ENCODE measurements around the gene SLC5A10.

The SLC5A10 gene

GRCh38 chr17:18964550-18964949 is 12.6 kb downstream of the SLC5A10 start:
- DNase-seq (ENCODE audit: low read depth) = no peak

GRCh38 chr17:18965530-18966236 is 13.7 kb downstream of the SLC5A10 start:
- DNase-seq (ENCODE audit: low read depth) = no peak

- no peak for DNase-seq (ENCODE audit: low read depth)
Measured at GRCh38 chr17:18966831-18967624, 15.1 kb downstream of the SLC5A10 start.

- no peak for DNase-seq (ENCODE audit: low read depth)
Measured at GRCh38 chr17:18967916-18968315, 16.0 kb downstream of the SLC5A10 start.

- DNase-seq (ENCODE audit: low read depth) = no peak
Measured at GRCh38 chr17:18968345-18968744, 16.4 kb downstream of the SLC5A10 start.

- DNase-seq (ENCODE audit: low read depth) = no peak
Measured at GRCh38 chr17:18968945-18969887, 17.3 kb downstream of the SLC5A10 start.

- no peak for DNase-seq (ENCODE audit: low read depth)
Measured at GRCh38 chr17:18970582-18971480, 18.9 kb downstream of the SLC5A10 start.

GRCh38 chr17:18971801-18972200 is 19.8 kb downstream of the SLC5A10 start:
- no peak for DNase-seq (ENCODE audit: low read depth)

- DNase-seq (ENCODE audit: low read depth) = no peak
Measured at GRCh38 chr17:18974407-18975149, 22.6 kb downstream of the SLC5A10 start.

- DNase-seq (ENCODE audit: low read depth) = no peak
Measured at GRCh38 chr17:18975597-18975996, 23.6 kb downstream of the SLC5A10 start.

- no peak for DNase-seq (ENCODE audit: low read depth)
Measured at GRCh38 chr17:18976201-18976600, 24.2 kb downstream of the SLC5A10 start.

GRCh38 chr17:18977021-18977420 is 25.1 kb downstream of the SLC5A10 start:
- no peak for DNase-seq (ENCODE audit: low read depth)

GRCh38 chr17:18977646-18978045 is 25.7 kb downstream of the SLC5A10 start:
- DNase-seq (ENCODE audit: low read depth) = no peak

- DNase-seq (ENCODE audit: low read depth) = no peak
Measured at GRCh38 chr17:18978050-18978449, 26.1 kb downstream of the SLC5A10 start.

GRCh38 chr17:18978655-18979054 is 26.7 kb downstream of the SLC5A10 start:
- no peak for DNase-seq (ENCODE audit: low read depth)

- no peak for DNase-seq (ENCODE audit: low read depth)
Measured at GRCh38 chr17:18980682-18981334, 28.8 kb downstream of the SLC5A10 start.

GRCh38 chr17:18981335-18981641 is 29.3 kb downstream of the SLC5A10 start:
- DNase-seq (ENCODE audit: low read depth) = no peak

GRCh38 chr17:18981642-18982424 is 29.9 kb downstream of the SLC5A10 start:
- no peak for DNase-seq (ENCODE audit: low read depth)

All from activated gamma-delta T cell treated with anti-CD3 and anti-CD28 coated beads, Interleukin-2, amount 50 U/mL, for 16 hours (primary cell).